A172 (cell line): ENCODE measurements around the gene BICC1. TPM values are rescaled to one million over a fixed set of nuclear protein-coding genes. Genes with fewer than 3 reads are reported as not detected.
"Not testable (repeated sequence)": the region's sequence is repeated elsewhere in the genome, so short reads cannot be mapped to it uniquely, and the experiment has no call there.

Experiments
- DNase-seq: peaks from one replicate; pipeline ENCODE4 v3.0.0-alpha.2; 2015; ENCODE audit warnings: low spot score
- total RNA-seq: library from RNA; depleted of rRNA; stranded (reverse); fragments of >200 nt; shearing (Covaris generic); gene quantifications from 2 replicates; pipeline ENCODE4 v1.2.3, GENCODE V29; 2014

Gene BICC1
- total RNA-seq, 1 experiment from 2014 or later = 1.3 TPM

DNA sequence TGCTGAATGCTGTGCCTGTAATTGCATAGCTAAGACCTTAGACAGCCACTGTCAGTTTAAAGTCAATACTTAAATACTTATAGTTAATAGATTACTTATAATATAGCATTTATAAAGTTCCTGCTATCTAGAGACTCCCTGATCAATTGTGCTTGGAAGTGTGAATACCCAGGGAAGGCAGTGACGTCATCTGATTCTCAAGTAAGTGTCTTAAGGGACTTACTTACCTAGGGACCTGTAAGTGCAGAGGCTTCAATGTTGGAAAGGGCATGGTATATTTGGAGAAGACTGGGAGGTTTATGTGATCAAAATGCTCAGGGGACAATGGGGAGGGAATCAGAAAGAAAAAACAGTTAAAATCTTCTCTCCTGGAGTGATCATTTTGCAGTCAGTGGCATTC lies 55.0 kb downstream of the BICC1 start:
- DNase-seq = no peak

DNA sequence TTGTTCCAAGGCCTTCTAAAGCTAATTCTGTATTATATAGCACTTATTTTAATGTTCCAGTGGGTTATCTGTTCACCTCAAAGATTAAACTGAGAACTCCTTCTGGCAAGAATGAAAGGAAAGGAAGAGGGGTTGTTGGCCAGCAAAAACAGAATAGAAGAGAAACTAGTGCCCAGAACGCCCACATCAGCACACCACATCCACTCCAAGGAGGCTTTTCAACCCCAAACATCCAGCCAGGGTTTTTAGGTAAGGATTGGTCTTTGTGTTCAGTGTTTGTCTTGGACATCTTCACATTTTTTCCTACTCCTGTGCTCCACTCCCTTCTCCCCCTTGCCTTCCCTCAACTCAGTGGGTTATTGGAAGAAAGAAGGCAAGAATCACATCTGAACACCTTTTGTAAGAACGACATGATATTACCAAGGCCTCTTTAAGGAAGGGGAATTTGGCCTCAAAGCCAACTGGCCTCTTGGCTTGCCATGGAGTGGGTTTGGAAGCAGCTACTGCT lies 55.8 kb downstream of the BICC1 start:
- DNase-seq = no peak

DNA sequence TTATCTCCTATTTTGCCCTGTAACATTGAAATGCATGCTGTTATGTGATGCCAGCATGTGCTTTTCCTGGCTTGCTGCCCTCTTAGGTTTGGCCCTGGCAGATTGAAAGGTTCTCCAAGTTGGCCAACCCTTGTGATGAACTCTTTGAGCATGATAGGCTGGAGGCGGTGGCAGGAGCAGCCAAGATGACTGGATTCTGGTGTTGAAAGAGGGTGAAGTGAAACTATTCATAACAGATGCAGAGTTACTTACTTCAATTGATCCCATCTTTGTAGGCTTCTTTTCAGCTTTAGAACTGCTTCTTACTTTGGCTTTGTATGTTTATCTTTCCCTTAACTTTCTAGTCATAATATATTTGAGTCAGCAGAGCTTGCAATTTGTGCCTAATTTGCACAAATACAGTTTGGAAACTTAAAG lies 57.6 kb downstream of the BICC1 start:
- no peak for DNase-seq

DNA sequence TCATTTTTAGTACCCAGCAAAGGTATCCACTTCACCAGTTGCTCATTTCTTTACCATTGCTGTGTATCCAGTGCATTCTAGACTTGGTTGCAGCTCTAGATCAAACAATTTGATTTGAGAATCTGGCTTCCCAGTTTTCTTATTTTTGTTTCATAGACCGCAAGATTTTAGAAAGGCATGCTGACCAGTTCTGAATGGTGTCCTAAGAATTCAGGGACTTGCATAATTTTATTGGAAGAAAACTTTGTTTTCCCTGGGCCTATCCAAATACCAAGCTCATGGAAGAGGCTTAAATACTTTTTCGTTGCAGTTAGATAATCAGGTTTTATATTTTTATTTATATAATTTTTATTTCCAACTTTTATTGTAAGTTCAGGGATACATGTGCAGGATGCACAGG lies 58.3 kb downstream of the BICC1 start:
- DNase-seq = no peak

DNA sequence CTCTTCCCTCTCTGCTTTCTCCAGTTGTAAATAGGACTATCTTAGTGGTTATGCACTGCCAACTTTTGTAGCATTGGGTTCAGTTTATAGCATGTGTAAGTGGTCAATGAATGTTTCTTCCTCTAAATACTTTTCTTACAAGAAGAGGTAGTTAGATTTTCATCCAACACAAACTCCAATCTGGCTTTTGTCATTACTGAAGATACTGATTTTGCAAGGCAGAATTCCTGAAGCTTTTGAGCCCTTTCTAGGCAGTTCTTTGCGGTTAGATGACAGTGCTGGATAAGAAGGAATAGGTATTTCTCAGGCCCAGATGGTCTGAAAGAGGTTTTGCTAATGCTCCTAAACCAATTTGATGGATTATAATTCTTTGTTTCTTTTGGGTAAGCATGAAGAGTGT lies 60.5 kb downstream of the BICC1 start:
- no peak for DNase-seq

DNA sequence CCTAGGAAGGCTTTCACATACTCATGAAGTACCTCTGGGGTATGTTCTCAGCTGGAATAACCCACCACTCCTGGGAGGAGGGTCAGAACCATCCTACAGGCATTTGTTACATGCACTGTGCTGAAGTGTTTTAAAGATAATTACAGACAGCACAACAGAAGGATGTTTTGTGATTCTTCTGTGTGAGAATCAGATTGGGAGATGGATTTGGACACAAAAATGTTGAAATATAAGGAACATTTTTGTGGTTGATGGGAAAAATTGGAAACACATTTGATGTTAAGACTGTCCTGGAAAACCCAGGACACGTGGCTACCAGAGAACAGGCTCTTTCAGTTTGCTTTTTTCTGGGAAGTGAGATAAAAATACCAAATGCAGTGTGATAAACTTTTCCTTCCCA lies 61.4 kb downstream of the BICC1 start:
- no peak for DNase-seq

DNA sequence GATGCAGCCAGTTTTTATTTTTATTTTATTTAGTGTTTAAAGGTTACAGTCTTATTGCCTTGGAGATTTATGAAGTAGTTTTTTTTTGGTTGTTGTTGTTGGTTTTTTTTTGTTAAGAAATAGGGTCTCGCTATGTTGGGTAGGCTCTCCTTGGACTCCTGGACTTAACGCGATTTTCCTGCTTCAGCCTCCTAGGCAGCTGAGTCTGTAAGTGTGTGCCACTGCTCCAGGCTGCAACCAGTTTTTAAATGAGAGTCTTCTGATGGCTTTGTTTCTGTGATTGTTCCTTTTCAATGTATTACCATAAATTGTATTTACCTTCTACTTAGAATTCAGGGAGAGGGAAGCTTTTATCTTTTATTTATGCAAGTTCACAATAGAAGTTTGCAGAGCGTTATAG lies 62.8 kb downstream of the BICC1 start:
- no peak for DNase-seq

DNA sequence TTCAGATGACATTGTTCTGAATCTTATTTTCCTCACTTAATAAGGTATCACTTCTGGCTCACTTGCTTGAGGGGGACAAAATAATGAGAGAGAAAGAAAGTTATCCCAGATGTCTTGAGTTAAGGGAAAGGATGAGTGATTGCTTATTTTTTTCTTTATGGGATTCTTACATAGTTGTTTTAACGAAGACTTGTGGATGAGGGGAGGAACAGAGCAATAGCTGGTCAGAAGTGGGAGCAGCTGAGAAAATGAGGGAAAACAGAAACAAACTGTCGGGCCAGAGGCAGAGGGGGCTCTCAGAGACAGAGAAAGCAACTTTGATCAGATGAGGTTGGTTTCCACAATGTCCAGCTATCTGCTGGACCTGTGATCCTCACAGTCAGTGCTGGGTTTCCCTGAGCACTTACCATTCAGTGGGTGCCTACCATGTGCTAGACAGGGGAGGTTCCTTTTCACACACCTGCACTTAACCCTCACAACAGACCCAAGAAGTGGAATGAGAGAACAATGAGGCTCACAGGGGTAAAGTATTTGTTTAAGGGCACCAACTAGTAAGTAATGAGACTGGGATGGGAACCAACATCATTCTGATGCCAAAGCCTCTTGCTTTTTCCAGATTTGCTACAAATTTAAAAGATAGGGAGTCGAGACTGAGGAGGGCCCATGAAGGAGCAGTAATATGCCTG lies 64.2 kb downstream of the BICC1 start:
- DNase-seq = no peak

DNA sequence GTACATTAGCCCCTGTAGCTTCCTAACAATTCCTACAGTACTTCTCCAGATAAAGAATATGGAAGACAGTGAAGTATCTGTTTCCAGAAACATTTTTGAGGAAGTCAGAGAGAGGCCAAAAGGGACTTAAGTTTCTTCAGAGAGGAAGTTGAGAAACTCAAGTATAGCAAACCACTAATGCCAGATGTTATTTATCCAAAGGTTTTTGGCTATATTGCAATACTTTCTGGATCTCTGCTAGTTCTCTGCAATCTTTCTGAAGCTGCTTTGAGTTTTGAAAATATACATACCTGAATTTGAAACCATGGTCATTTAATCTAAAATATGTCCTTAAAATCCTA lies 64.7 kb downstream of the BICC1 start:
- DNase-seq = no peak

DNA sequence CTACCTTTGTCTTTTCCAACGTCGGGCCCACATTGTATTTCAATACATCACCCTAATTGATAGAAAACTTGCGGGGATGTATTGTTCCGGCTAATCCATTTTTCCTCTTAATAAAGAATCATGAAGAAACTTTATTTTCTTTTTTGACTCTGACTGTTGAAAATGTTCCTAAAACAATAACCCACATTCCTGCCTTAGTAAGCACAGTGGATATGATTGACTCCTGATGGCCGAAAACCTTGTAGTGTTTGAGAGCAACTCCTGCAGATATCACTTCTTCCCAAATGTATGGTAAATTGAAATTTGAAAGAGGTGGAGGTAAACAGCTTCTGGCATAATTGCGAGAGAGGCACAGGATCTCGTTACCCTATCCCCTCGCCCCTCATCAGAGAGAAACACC lies 65.7 kb downstream of the BICC1 start:
- no peak for DNase-seq

DNA sequence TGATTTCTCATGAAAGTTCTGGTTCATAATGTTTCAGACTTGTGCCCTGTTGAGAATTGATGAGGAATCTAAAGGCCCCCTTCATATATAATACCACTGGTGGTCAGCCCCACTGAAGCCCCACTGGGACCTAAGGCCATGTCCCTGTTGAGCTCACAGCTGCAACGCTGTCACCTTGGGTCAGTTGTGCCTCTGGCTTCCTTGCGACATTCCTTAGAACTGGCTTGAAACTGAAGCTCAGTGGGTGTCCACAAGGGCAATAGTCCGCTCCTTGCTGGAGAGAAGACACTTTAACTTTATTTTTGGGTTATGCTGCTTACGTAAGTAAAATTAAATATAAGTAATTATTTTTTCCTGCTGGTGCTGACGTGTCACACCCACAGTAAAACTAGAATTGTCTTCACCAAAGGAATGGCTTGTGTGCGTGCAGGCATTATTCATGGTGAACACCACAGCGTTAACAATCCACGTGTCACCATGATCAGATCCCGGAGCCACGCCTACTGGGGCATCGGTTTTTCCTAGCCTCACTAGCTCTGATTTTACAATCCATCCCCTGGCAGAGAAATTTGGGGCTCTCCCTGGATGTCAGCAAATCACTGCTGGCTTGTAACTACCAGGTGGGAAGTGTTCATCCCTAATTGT lies 66.5 kb downstream of the BICC1 start:
- no peak for DNase-seq

DNA sequence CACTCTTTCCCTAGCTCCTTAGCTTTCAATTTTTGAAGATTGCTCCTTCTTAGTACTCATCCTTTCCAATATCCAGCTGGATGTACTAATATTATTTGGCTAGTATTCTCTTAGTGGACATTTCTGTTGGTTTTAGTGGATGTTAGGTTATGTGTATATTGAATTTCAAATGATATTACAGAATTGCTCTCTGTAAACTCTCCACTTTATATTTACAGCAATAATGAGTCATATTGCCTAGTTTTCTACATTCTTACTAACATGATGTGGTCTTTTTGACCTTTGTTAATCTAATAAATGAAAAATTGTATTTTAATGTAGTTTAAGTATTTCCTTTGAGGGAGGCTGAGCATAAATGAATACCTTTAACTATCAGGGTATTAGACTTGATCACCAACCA lies 69.4 kb downstream of the BICC1 start:
- no peak for DNase-seq

DNA sequence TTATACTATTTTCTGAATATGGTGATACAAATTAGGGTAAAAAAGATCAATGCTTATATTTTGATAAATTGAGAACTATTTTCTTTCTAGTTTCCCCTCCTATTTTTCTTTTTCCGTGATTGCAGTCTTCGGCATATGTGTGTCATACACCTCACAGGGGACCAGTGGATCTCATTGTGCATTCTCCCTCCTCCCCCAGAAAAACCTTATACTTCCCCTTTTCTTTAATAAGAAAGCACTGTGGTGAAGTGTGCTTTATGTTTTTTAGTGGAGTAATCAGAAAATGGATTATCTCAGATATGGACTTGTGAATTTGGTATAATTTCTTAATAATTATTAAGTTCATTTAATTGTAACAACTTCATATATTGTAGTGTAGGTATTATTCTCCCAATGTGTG lies 72.8 kb downstream of the BICC1 start:
- no peak for DNase-seq

DNA sequence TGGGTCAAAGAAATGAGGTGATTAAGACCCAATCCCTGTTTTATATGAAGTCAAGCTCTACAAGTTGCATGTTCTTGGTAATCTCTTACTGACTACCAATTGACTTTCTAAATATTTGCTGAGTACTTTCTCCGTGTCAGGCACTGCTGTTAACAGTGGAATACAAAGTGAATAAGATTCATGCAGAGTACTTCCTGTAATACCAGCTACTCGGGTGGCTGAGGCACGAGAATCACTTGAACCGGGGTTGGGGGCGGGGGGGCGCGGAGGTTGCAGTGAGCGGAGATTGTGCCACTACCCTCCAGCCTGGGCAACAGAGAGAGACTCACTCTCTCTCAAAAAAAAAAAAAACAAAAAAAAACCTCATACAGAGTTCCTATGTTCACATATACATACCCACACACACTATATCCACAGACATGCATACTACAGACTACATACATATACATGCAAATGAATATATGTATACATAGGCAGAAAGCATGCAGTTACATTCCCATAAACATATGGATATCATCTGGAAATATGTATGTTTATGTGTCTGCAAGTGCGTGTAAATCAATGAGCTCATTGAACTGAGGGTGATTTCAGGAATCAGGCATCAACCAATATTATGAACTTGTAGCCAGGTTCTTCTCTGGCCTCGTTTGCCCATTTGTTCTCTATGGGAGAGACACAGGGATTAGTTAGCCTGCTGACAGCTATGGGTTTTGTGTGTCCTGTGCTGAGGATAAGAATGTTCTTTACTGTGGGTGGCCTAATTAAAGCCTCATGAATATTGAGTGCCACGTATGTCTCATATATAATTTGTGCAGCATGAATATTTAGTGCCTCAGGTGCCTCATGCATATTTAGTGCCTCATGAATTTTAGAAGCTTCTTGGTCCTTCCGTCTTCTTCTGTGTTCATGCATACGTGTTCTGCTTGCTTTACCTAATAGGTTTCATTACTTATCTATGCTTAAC lies 73.9 kb downstream of the BICC1 start:
- no peak for DNase-seq

DNA sequence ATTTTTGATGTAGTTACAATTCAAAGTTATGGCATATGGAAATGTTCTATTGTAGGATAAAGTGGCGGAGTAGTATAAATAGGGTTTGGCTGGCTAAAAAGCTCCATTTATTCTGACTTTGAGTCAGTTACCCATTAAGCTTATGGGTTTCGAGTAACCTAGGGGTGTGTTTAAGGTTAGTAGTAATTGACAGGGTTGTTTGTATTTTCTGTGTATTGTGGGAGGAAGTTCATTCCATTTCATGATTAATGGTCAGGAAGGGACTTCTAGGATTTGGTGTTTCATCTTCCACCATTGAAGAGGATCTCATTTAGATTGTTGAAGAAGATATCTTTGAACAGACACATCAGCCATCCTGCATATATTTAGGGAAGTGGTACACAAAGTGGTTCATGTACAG lies 75.0 kb downstream of the BICC1 start:
- no peak for DNase-seq

DNA sequence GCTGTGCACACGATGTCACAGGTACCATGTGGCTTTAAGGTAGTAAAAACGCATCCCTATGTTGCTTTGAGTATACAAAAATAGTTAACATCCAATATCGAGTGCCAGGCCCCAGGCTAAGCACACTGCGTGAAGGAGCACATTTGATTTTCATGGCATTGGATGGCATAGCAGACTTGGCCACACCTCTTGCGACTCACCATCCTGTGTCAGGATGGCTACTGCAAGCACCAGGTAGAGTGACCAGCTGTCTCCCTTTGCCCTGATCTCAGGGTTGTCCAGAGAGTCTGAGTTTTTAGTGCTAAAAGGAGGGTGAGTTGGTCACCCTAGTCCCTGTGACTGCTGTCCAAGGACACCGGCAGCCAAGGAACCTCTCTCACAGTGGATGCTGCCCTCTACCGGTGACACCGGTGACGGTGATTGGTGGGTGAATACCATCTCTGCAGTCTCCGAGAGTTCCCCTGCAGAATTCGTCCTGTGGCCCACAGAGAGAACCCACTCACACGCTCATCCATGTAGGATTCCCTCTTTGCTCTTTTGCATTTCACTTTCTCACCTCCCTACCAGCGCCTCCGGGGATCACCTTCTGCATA lies 76.1 kb downstream of the BICC1 start:
- no peak for DNase-seq

DNA sequence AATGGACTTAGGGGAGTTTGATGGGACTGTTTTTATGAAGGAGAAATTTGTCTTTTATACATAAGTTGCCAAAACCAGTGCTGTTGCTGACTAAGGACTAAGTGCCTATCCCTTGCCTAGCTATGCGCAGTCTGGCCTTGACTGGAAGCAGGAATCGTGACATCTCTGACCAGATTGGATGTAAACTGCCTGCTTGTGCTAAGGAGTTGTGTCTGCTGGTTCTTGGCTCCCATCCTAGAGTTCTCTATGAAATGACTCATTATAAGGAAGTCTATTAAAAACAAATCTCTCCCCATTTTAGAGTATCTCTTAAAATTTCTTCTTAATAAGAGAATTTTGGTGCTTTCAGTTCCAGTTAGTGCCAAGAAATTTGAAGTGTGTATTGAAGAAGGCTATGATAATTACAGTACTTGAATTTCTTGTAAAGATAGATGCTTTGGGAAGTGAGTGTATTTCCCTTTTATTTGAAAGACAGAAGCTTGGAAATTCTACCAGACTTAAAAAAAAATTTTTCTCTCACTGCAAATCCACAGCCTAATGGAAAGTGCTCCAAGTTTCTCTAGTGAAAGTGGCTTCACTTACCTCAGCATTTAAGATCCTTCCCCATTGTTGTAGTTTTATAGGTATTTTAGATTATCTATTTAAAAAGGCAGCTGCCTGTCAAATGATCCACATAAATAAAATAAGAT lies 77.6 kb downstream of the BICC1 start:
- peak; percentile 52 for DNase-seq

DNA sequence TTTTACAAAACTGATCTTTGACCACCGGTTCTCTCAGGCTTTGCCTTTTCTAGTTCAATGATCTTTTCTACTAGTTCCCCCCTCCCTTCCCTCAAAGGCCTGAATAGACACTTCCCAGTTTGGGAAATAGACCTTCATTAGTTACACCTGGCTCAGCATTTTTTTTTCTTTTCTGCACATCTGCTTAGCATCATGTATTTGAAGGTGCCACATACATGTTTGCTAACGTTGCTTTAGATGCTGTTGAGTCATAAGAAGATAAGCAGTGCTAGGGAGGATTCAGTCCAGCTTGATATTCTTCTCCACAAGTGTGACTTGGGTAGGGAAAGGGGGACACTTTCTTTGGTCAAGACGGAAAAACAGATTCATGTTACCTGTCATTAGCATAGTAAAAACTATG lies 78.3 kb downstream of the BICC1 start:
- no peak for DNase-seq

DNA sequence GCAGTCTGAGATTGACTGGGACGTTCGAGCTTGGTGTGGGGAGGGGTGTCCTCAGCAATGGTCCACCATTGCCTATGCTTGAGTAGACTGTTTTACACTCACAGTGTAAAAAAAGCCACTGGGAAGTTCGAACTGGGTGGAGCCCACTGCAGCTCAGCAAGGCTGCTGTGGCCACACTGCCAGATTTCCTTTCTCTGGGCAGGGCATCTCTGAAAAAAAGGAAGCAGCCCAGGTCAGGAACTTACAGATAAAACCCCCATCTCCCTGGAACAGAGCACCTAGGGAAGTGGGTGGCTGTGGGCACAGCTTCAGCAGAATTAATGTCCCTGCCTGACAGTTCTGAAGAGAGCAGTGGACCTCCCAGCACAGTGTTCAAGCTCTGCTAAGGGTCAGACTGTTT lies 80.3 kb downstream of the BICC1 start:
- no peak for DNase-seq

DNA sequence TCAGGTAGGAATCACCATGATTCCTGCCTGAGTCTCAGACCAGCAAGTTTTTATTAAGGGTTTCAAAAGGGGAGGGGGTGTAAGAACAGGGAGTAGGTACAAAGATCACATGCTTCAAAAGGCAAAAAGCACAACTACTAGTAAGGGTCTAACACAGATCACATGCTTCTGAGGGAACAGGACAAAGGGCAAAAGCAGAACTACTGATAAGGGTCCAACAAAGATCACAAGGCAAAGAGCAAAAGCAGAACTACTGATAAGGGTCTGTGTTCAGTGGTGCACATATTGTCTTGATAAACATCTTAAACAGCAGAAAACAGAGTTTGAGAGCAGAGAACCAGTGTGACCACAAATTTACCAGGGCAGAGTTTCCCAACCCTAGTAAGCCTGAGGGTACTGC lies 84.5 kb downstream of the BICC1 start:
- not testable (repeated sequence) for DNase-seq

DNA sequence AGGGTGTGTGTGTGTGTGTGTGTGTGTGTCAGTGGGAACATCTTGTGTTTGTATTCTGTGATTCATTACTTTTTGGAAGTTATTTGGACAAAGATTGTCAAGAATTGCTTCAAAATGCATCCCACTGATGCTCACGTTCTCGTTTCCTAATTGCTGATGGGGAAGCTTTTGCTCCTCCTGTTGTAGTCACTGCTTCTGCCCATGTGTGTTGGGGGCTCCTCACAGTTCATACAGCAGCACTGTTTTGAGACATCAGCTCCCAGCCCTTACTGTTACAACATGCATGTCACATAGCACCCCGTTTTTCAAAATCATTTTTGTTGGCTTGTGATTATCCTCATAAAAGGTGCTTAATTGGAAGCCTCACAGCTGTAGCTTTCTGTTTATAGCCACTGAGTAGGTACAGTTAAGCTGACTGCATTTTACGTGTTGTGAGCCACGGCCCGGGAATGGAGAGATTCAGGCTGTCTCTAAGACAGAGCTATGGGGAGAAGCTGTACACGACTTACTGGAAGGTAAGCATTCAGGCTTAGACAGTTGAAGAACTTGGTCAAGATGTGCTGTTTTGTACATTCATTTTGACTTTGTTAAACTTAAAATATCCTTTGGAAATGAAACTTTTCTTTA lies 87.4 kb downstream of the BICC1 start:
- DNase-seq = no peak
